ENCODE measurements around the gene PDZRN3.

Gene PDZRN3

DNA sequence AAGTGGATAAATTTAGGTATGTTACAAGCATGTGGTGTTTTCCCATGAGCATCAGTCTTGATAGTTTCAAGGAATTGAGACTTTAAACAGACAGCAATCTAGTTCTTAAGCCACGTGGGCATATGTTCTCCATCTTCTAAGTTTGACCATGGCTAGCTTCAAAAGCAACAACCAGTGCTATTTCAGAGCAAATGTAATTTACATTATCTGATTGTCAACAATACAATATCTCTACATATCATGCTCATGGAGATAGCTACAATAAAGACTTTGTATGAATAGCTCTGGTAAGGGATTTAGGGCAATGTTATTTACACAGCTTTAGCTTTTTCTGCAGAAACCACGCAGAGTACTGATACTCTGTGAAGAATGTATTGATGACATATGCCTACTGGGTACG, 38.8 kb upstream of the PDZRN3 start:
- TF ChIP-seq, protein P1, sequence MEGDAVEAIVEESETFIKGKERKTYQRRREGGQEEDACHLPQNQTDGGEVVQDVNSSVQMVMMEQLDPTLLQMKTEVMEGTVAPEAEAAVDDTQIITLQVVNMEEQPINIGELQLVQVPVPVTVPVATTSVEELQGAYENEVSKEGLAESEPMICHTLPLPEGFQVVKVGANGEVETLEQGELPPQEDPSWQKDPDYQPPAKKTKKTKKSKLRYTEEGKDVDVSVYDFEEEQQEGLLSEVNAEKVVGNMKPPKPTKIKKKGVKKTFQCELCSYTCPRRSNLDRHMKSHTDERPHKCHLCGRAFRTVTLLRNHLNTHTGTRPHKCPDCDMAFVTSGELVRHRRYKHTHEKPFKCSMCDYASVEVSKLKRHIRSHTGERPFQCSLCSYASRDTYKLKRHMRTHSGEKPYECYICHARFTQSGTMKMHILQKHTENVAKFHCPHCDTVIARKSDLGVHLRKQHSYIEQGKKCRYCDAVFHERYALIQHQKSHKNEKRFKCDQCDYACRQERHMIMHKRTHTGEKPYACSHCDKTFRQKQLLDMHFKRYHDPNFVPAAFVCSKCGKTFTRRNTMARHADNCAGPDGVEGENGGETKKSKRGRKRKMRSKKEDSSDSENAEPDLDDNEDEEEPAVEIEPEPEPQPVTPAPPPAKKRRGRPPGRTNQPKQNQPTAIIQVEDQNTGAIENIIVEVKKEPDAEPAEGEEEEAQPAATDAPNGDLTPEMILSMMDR (conservative IDR thresholded peaks at IDR 0.05), result no peak

DNA sequence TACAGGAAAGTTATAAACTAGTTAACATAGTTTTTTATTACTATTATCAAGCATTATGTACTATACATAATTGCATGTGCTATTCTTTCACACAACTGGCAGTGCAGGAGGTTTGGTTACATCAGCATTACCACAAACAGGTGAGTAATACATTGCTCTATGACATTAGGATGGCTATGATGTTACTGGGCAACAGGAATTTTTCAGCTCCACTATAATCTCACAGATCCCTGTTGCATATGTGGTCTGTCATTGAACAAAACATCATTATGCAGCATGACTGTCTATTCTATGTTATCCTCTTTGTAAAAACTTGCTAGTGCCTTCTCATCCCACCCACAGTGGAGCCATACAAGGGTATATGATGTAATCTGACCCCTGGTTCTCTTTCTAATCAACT, 36.5 kb upstream of the PDZRN3 start:
- TF ChIP-seq, protein P1 (conservative IDR thresholded peaks at IDR 0.05), result no peak
- H3K27ac ChIP-seq, result no peak overlapping the region

More for the DNA sequence above, 38.8 kb upstream of the PDZRN3 start:
- H3K27ac ChIP-seq, result no peak overlapping the region

DNA sequence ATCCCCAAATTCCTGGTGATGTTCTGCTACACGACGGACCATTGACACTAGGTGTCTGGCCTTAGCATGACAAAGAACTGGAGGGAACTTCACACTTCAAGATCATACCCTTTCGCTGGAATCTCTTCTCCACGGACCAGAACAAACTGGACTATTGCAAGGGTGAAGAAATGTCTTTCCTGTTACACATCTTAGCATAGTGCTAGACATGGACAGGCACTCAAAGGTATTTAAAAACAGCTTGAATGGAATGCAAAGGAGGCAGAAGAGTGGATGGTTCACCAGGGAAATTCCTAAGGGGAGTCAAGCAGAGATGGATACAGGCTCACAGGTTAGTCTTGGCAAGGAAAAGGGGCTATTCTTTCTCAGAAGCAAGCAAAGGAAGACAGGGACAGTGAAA, 33.5 kb upstream of the PDZRN3 start:
- no peak overlapping the region for H3K27ac ChIP-seq
- TF ChIP-seq, protein P1 (conservative IDR thresholded peaks at IDR 0.05), result no peak

DNA sequence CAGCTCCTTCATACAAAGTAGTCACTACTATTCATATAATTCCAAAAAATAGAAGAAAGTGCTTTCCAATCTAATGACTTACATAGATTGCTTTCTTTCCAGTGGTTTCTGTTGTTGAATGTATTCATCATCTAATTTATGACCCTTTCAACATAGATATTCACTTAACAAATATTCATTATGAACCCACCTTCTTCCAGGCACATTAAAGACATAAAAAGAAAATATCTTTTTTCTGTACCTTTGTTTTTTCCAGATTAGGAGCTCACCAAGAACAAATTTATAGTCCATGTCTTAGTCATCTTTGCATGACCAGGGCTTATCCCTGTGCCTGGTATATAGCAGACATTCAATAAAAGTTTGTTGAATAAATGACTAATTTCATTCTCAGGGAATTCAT, 32.4 kb upstream of the PDZRN3 start:
- H3K27ac ChIP-seq, result no peak overlapping the region
- TF ChIP-seq, protein P1 (conservative IDR thresholded peaks at IDR 0.05), result no peak

DNA sequence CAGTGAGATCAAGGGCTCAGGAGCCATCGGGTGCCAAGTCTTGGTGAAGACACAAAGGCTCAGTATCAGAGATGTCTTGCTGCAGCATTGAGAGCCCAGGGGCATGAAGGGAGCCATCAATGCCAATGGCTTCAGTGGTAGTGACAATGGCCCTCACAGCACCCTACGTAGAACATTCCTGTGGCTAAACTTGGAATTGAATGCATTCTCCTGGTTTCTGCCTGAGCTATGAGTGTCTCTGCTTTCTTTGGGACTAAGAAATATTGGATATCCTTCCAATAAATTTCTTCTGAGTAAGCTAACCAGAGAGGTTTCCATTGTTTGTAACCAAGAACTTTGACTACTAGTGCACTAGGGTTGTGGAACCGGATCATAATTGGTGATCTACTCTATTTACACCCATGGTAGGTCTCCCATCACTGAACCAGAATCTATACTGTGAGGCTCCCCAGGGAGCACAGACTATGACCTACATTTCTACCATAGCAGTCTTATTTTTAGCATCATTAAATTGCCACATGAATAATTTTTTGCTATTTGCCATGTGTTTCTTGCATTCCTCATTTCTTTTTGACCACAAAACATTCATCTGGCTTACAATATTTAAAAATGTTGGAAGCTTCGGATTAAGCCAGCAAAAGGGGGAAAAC, 31.6 kb upstream of the PDZRN3 start:
- H3K27ac ChIP-seq, result no peak overlapping the region
- TF ChIP-seq, protein P1 (conservative IDR thresholded peaks at IDR 0.05), result no peak

DNA sequence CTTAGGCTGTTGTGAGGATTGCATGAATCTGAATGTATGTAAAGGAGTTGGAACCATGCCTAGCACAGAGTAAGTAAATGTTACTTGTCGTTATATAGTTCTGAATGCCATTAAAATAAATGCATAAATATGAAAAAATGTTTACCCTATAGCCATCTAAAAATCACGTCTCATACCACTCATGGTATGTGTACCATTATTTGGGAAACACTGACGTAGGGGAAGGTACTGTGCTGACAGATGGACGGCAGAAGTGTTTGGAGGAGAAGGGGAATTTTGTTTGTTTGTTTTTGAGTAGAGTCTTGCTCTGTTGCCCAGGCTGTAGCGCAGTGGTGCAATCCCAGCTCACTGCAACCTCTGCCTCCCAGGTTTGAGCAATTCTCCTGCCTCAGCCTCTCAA, 30.5 kb upstream of the PDZRN3 start:
- H3K27ac ChIP-seq, result no peak overlapping the region
- TF ChIP-seq, protein P1 (conservative IDR thresholded peaks at IDR 0.05), result no peak

DNA sequence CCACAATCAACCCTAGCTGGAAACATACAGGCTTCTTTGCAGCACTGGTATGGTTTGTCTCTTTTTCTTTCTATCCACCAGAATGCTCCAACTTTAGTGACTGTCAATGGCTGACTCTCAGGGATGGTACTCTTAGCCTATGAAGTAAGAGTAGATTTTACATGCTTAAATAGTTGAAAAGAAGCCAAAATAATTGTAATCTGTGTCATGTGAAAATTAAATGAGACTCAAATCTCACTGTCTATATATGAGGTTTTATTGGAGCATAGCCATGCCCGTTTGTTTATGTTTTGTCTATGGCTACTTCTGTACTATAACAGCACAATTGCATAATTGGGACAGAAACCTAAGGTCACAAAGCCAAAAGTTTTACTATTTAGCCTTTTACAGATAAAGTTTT, 29.1 kb upstream of the PDZRN3 start:
- H3K27ac ChIP-seq, result no peak overlapping the region
- TF ChIP-seq, protein P1 (conservative IDR thresholded peaks at IDR 0.05), result no peak

Data from VCaP (cell line).